A549 (cell line): ENCODE data around the gene PPARA. TPM values are rescaled to one million over a fixed set of nuclear protein-coding genes. Genes with fewer than 3 reads are reported as not detected.

Source experiments
- ATAC-seq, 2 experiments: fragments of 200-7000 bp in 1 of 2; fragments of >200 bp in 1 of 2; cut with Nextera tagmentation in 1 of 2; cut with Tn5 transposase in 1 of 2; 3 replicates each; pipeline versions ENCODE4 v1.8.0 to v1.9.1; 2018 to 2020; ENCODE audit warnings: mild to moderate bottlenecking in 1 of 2, moderate library complexity in 1 of 2
- CTCF ChIA-PET: fragments of 300-600 bp; sonication (Branson Sonifier 250); formaldehyde crosslinking; extraction: SDS; loops from one replicate; lab custom pipeline; 2021; ENCODE audit warnings: antibody characterized with exemption, inconsistent platforms; lab: Yijun Ruan, JAX
- POLR2A ChIA-PET: fragments of 350-600 bp; formaldehyde crosslinking; extraction: SDS; loops from one replicate; lab custom pipeline; 2021; ENCODE audit warnings: antibody characterized with exemption, inconsistent platforms; lab: Yijun Ruan, JAX
- DNase-seq, 2 experiments: peaks; one replicate each; pipeline versions ENCODE4 v3.0.0 to v3.0.0-alpha.2; 2011 to 2016; ENCODE audit warnings: low read depth in 1 of 2, low spot score in 1 of 2
- FAIRE-seq: peaks from 2 replicates; lab custom pipeline; 2011; peaks lifted over from hg19 to GRCh38; lab: Jason Lieb, UNC
- H3K27ac ChIP-seq, 2 experiments: fragments of >200 bp; sonication (Bioruptor Twin); formaldehyde crosslinking; 3 replicates each; pipeline ENCODE4 v1.5.1; 2016 to 2017
- H3K4me1 ChIP-seq: fragments of >200 bp; sonication (Bioruptor Twin); formaldehyde crosslinking; 3 replicates; pipeline ENCODE4 v1.6.1; 2016
- H3K4me2 ChIP-seq: fragments of >200 bp; sonication (Bioruptor Twin); formaldehyde crosslinking; 3 replicates; pipeline ENCODE4 v1.6.1; 2016
- H3K4me3 ChIP-seq: fragments of >200 bp; sonication (Bioruptor Twin); formaldehyde crosslinking; 3 replicates; pipeline ENCODE4 v1.5.1; 2016
- H3K9me3 ChIP-seq: fragments of >200 bp; sonication (Bioruptor Twin); formaldehyde crosslinking; 3 replicates; pipeline ENCODE4 v1.6.1; 2016
- CBX2 ChIP-seq: fragments of 200-600 bp; sonication (generic); IDR thresholded peaks from 2 replicates; pipeline ENCODE4 v1.6.1; 2016; ENCODE audit warnings: low read depth, mild to moderate bottlenecking, borderline replicate concordance
- CEBPB ChIP-seq, 2 experiments: fragments of >200 bp in 1 of 2; sonication (Bioruptor Twin) in 1 of 2; formaldehyde crosslinking in 1 of 2; IDR thresholded peaks; 2 replicates each; pipeline ENCODE4 v1.6.1; 2012 to 2016
- CHD4 ChIP-seq: fragments of 200-600 bp; sonication (generic); IDR thresholded peaks from 2 replicates; pipeline ENCODE4 v1.6.1; 2016; ENCODE audit warnings: antibody characterized with exemption, mild to moderate bottlenecking, borderline replicate concordance
- E2F6 ChIP-seq: IDR thresholded peaks from 2 replicates; pipeline ENCODE4 v1.6.1; 2012; ENCODE audit warnings: low read depth, borderline replicate concordance
- EHMT2 ChIP-seq: fragments of 200-600 bp; sonication (generic); IDR thresholded peaks from 2 replicates; pipeline ENCODE4 v1.6.1; 2016; ENCODE audit warnings: antibody characterized with exemption, low read depth, mild to moderate bottlenecking, moderate library complexity
- EP300 ChIP-seq, 2 experiments: fragments of >200 bp; sonication (Bioruptor Twin); formaldehyde crosslinking; IDR thresholded peaks; 2 replicates in 1 of 2; 3 replicates in 1 of 2; pipeline ENCODE4 v1.6.1; 2016 to 2017
- FOSB ChIP-seq: fragments of 250-450 bp; sonication (Bioruptor Pico); IDR thresholded peaks from 2 replicates; pipeline ENCODE4 v1.5.0; 2020; ENCODE audit warnings: mild to moderate bottlenecking, moderate library complexity
- GATA3 ChIP-seq: IDR thresholded peaks from 2 replicates; pipeline ENCODE4 v1.6.1; 2012; ENCODE audit warnings: borderline replicate concordance
- HDAC2 ChIP-seq: fragments of 200-600 bp; sonication (generic); IDR thresholded peaks from 2 replicates; pipeline ENCODE4 v1.6.1; 2016
- HEYL ChIP-seq: fragments of 250-450 bp; sonication (Bioruptor Pico); IDR thresholded peaks from 2 replicates; pipeline ENCODE4 v1.8.0; 2021; ENCODE audit warnings: mild to moderate bottlenecking, moderate library complexity
- HMGXB4 ChIP-seq: fragments of 250-450 bp; sonication (Bioruptor Pico); IDR thresholded peaks from 2 replicates; pipeline ENCODE4 v1.5.0; 2021; ENCODE audit warnings: mild to moderate bottlenecking, moderate library complexity, borderline replicate concordance
- HOXA7 ChIP-seq: fragments of 250-450 bp; sonication (Bioruptor Pico); IDR thresholded peaks from 2 replicates; pipeline ENCODE4 v1.5.0; 2020; ENCODE audit warnings: mild to moderate bottlenecking, moderate library complexity
- HOXB13 ChIP-seq: fragments of 250-450 bp; sonication (Bioruptor Pico); IDR thresholded peaks from 2 replicates; pipeline ENCODE4 v1.5.0; 2020; ENCODE audit warnings: low read depth, mild to moderate bottlenecking, moderate library complexity
- JUN ChIP-seq, 2 experiments: fragments of >200 bp; sonication (Bioruptor Twin); formaldehyde crosslinking; IDR thresholded peaks; 2 replicates in 1 of 2; 3 replicates in 1 of 2; pipeline ENCODE4 v1.6.1; 2016 to 2017
- KDM1A ChIP-seq: fragments of 200-600 bp; sonication (generic); IDR thresholded peaks from 2 replicates; pipeline ENCODE4 v1.6.1; 2016; ENCODE audit warnings: low read depth, mild to moderate bottlenecking
- MAFK ChIP-seq: fragments of 450-650 bp; IDR thresholded peaks from 2 replicates; pipeline ENCODE4 v1.6.1; 2014; ENCODE audit not compliant: partially characterized antibody
- MYC ChIP-seq: IDR thresholded peaks from 2 replicates; pipeline ENCODE4 v1.6.1; 2012; ENCODE audit warnings: mild to moderate bottlenecking, inconsistent platforms, low read length, improper control_type of control experiment, borderline replicate concordance
- NFE2L2 ChIP-seq: fragments of 150-350 bp; conservative IDR thresholded peaks from 2 replicates; pipeline ENCODE4 v1.6.1; 2014; ENCODE audit warnings: low read length
- NR3C1 ChIP-seq: fragments of >200 bp; sonication (Bioruptor Twin); formaldehyde crosslinking; IDR thresholded peaks from 3 replicates; pipeline ENCODE4 v1.6.1; 2017
- POLR2A ChIP-seq: IDR thresholded peaks from 2 replicates; pipeline ENCODE4 v1.6.1; 2012; ENCODE audit warnings: mild to moderate bottlenecking, low read length
- POLR2AphosphoS2 ChIP-seq: conservative IDR thresholded peaks from 2 replicates; pipeline ENCODE4 v1.6.1; 2012; ENCODE audit warnings: low read length, improper control_type of control experiment, inconsistent platforms
- RAD21 ChIP-seq, 2 experiments: fragments of >200 bp in 1 of 2; sonication (Bioruptor Twin) in 1 of 2; formaldehyde crosslinking in 1 of 2; IDR thresholded peaks in 1 of 2; conservative IDR thresholded peaks in 1 of 2; 2 replicates in 1 of 2; 3 replicates in 1 of 2; pipeline ENCODE4 v1.6.1; 2012 to 2018; ENCODE audit warnings: inconsistent platforms in 1 of 2
- RFX5 ChIP-seq: fragments of 450-650 bp; IDR thresholded peaks from 2 replicates; pipeline ENCODE4 v1.7.1; 2014; ENCODE audit warnings: antibody characterized with exemption, mild to moderate bottlenecking, moderate library complexity
- SMC3 ChIP-seq: fragments of >200 bp; sonication (Bioruptor Twin); formaldehyde crosslinking; IDR thresholded peaks from 3 replicates; pipeline ENCODE4 v1.6.1; 2018; ENCODE audit warnings: inconsistent platforms
- SREBF2 ChIP-seq: fragments of 450-650 bp; IDR thresholded peaks from 2 replicates; pipeline ENCODE4 v1.6.1; 2014; ENCODE audit warnings: mild to moderate bottlenecking, moderate library complexity
- TP53 ChIP-seq: fragments of 250-450 bp; sonication (Bioruptor Pico); IDR thresholded peaks from 2 replicates; pipeline ENCODE4 v1.5.0; 2021; ENCODE audit warnings: mild to moderate bottlenecking, moderate library complexity
- USF2 ChIP-seq: fragments of 450-650 bp; IDR thresholded peaks from 2 replicates; pipeline ENCODE4 v1.6.1; 2014; ENCODE audit warnings: antibody characterized with exemption
- ZSCAN20 ChIP-seq: fragments of 250-450 bp; sonication (Bioruptor Pico); IDR thresholded peaks from 2 replicates; pipeline ENCODE4 v1.8.0; 2022; ENCODE audit warnings: mild to moderate bottlenecking, moderate library complexity
- WGBS: methylation state at CpG from one replicate; pipeline ENCODE4 v1.1.6; 2017; ENCODE audit errors: missing lambda C conversion rate; 5-methylcytosine and 5-hydroxymethylcytosine counted together
- polyA plus RNA-seq, 4 experiments: library from polyadenylated mRNA; depleted of rRNA in 3 of 4; stranded (reverse); fragments of >200 nt; fragmentation: RNase III in 1 of 4; extraction: RNeasy Plus Mini Kit Qiagen cat#74134 plus additional on column Dnase treatment in 1 of 4; gene quantifications; 2 replicates in 3 of 4; 3 replicates in 1 of 4; pipeline ENCODE4 v1.2.3, GENCODE V29; 2011 to 2017

PPARA gene
- polyA plus RNA-seq, 2 of the 4 experiments (the other 2 are of a cell fraction): 2.6 to 2.8 TPM

GRCh38 chr22:46259374-46259773, 109.0 kb downstream of the PPARA start:
- Histone ChIP-seq H3K4me1 (no peaks in the 10 kb centered on the region), H3K4me3 (no peak overlapping the region), H3K4me2 (no peak overlapping the region), H3K9me3 (no peaks in the 10 kb centered on the region), H3K27ac (no peak overlapping the region)
- FAIRE-seq (no peak), ATAC-seq (no peak), DNase-seq (no peak)
- TF ChIP-seq POLR2AphosphoS2 (no peak), GATA3 (no peak), NFE2L2 (no peak), CHD4 (no peak), MYC (no peak), RAD21 (conservative IDR thresholded peaks at IDR 0.05 in 1 of 2, IDR thresholded peaks at IDR 0.05 in 1 of 2) (no peak), E2F6 (no peak), JUN (IDR thresholded peaks at IDR 0.05) (no peak), HEYL (CRISPR knock-in tag) (no peak)
- WGBS: 57% methylated on average over 12 of the region's 12 CpGs
- ChIA-PET CTCF (no interaction called here), POLR2A (interaction anchor here (1.2 kb wide), 1 partner anchor 9 kb away, joined by 3 read pairs; the partner anchor contains the start of gene TTC38)

GRCh38 chr22:46260038-46260437, 109.7 kb downstream of the PPARA start:
- DNase-seq: no peak
- no peak for FAIRE-seq
- Histone ChIP-seq H3K4me3 (no peak overlapping the region), H3K27ac (no peak overlapping the region)
- no peak for ATAC-seq
- CTCF ChIA-PET: no interaction called here
- WGBS: 51% methylated on average over 5 of the region's 6 CpGs
- TF ChIP-seq RFX5 (no peak), TP53 (CRISPR knock-in tag) (no peak), HOXB13 (CRISPR knock-in tag) (no peak), EP300 (IDR thresholded peaks at IDR 0.05) (no peak), KDM1A (no peak), ZSCAN20 (no peak), CEBPB (IDR thresholded peaks at IDR 0.05) (no peak), HOXA7 (CRISPR knock-in tag) (no peak), HDAC2 (no peak), RAD21 (conservative IDR thresholded peaks at IDR 0.05 in 1 of 2, IDR thresholded peaks at IDR 0.05 in 1 of 2) (no peak), HMGXB4 (CRISPR knock-in tag) (no peak), NR3C1 (no peak)
- TF ChIP-seq, all 56 proteins: peak for 0
- H3K9me3 ChIP-seq: peaks cover 2% of the 10 kb centered on the region; the same call in 1 of the 3 replicates
- H3K4me1 ChIP-seq: no peaks in the 10 kb centered on the region
- H3K4me2 ChIP-seq: no peak overlapping the region
- POLR2A ChIA-PET: interaction anchor here (1.2 kb wide), 1 partner anchor 8 kb away, joined by 3 read pairs; the partner anchor contains the start of gene TTC38

GRCh38 chr22:46262449-46263215, 112.3 kb downstream of the PPARA start:
- no peak overlapping the region for H3K4me2 ChIP-seq
- ChIA-PET CTCF (no interaction called here), POLR2A (no interaction called here)
- peaks cover 6% of the 10 kb centered on the region; the same call in 1 of the 3 replicates for H3K9me3 ChIP-seq
- H3K4me3 ChIP-seq: no peak overlapping the region
- ATAC-seq (peak in 1 of 2 experiments; percentile 36; a peak in 1 of 6 replicates), FAIRE-seq (no peak), DNase-seq (no peak)
- H3K4me1 ChIP-seq: peaks cover 5% of the 10 kb centered on the region; the same call in 1 of the 3 replicates
- TF ChIP-seq MAFK (no peak), HEYL (CRISPR knock-in tag) (no peak), POLR2A (no peak), HMGXB4 (CRISPR knock-in tag) (no peak), CBX2 (no peak), ZSCAN20 (no peak), EHMT2 (no peak), FOSB (no peak), SREBF2 (no peak), MYC (no peak), NFE2L2 (no peak), USF2 (no peak), E2F6 (no peak), SMC3 (no peak)
- H3K27ac ChIP-seq: no peak overlapping the region
- WGBS: 73% methylated on average over 22 of the region's 109 CpGs
